D721Med (cell line): ENCODE data around the gene NIPAL4.

ENCODE experiments used
- DNase-seq: peaks from one replicate; pipeline ENCODE4 v3.0.0; 2011; ENCODE audit warnings: low spot score; ENCODE audit not compliant: insufficient read length
- FAIRE-seq: peaks from 2 replicates; lab custom pipeline; 2011; peaks lifted over from hg19 to GRCh38; lab: Jason Lieb, UNC
- CTCF ChIP-seq: IDR thresholded peaks from 2 replicates; pipeline ENCODE4 v1.5.1; 2012; ENCODE audit warnings: mild to moderate bottlenecking, control low read depth; ENCODE audit not compliant: insufficient read depth; ENCODE audit errors: missing control alignments

NIPAL4 gene

GRCh38 chr5:157451806-157452205, 8.2 kb upstream of the NIPAL4 start:
- DNase-seq = no peak
- no peak for TF ChIP-seq CTCF
- FAIRE-seq = no peak

- no peak for TF ChIP-seq CTCF
- FAIRE-seq = no peak
Measured at GRCh38 chr5:157454273-157454672, 5.7 kb upstream of the NIPAL4 start.

GRCh38 chr5:157455057-157455456, 5.0 kb upstream of the NIPAL4 start:
- DNase-seq = no peak
- FAIRE-seq = no peak
- no peak for TF ChIP-seq CTCF

More at GRCh38 chr5:157454273-157454672, 5.7 kb upstream of the NIPAL4 start:
- no peak for DNase-seq

GRCh38 chr5:157456301-157456700, 3.7 kb upstream of the NIPAL4 start:
- no peak for TF ChIP-seq CTCF
- DNase-seq = no peak
- FAIRE-seq = no peak

GRCh38 chr5:157457391-157457790, 2.6 kb upstream of the NIPAL4 start:
- FAIRE-seq = no peak
- no peak for TF ChIP-seq CTCF
- DNase-seq = no peak

GRCh38 chr5:157458835-157459234, 1.2 kb upstream of the NIPAL4 start:
- DNase-seq (no peak), FAIRE-seq (no peak)
- no peak for TF ChIP-seq CTCF

GRCh38 chr5:157460921-157461792, 1.1 kb downstream of the NIPAL4 start:
- DNase-seq (no peak), FAIRE-seq (no peak)
- no peak for TF ChIP-seq CTCF
